GM12878 (cell line): ENCODE data around the gene ESYT2. TPM values are rescaled to one million over a fixed set of nuclear protein-coding genes. Genes with fewer than 3 reads are reported as not detected.

ENCODE experiments used
- ATAC-seq: fragments of 200-7000 bp; cut with Tn5 transposase; 3 replicates; pipeline ENCODE4 v1.9.1; 2020; ENCODE audit warnings: mild to moderate bottlenecking, moderate library complexity
- BruUV-seq: library from RNA; stranded (reverse); fragments of 400-500 nt; replicated peaks from 2 replicates; lab custom pipeline; 2021; lab: Mats Ljungman, UMichigan
- CTCF ChIA-PET: fragments of 300-600 bp; sonication (Branson Sonifier 250); formaldehyde crosslinking; extraction: SDS; loops from one replicate; lab custom pipeline; 2021; ENCODE audit warnings: inconsistent platforms; lab: Yijun Ruan, JAX
- POLR2A ChIA-PET: fragments of 350-600 bp; formaldehyde crosslinking; extraction: SDS; loops from one replicate; lab custom pipeline; 2021; ENCODE audit warnings: inconsistent platforms; lab: Charles Lee
- RAD21 ChIA-PET: fragments of 300-600 bp; sonication (Branson Sonifier 250); formaldehyde crosslinking; loops from one replicate; lab custom pipeline; 2023; ENCODE audit warnings: antibody characterized with exemption; ENCODE audit not compliant: unreplicated experiment; lab: Charles Lee
- SMC1A ChIA-PET: fragments of 300-600 bp; sonication (Branson Sonifier 250); formaldehyde crosslinking; loops from one replicate; lab custom pipeline; 2023; ENCODE audit not compliant: unreplicated experiment, uncharacterized antibody; lab: Charles Lee
- DNase-seq: peaks from one replicate; pipeline ENCODE4 v3.0.0-alpha.2; 2011; ENCODE audit warnings: low read depth, low spot score
- FAIRE-seq: peaks from 3 replicates; lab custom pipeline; 2011; peaks lifted over from hg19 to GRCh38; lab: Jason Lieb, UNC
- H2AFZ ChIP-seq: 2 replicates; pipeline ENCODE4 v1.6.0; 2011; ENCODE audit warnings: low read depth, low read length, control low read depth; ENCODE audit not compliant: control insufficient read depth
- H3K27ac ChIP-seq: 2 replicates; pipeline ENCODE4 v1.5.1; 2011; ENCODE audit warnings: control low read depth; ENCODE audit not compliant: control insufficient read depth, insufficient read depth
- H3K27me3 ChIP-seq, 2 experiments: replicated peaks in 1 of 2; 2 replicates each; pipeline versions ENCODE4 v1.6.0 to v1.6.1; 2011; ENCODE audit warnings: low read length in 1 of 2; ENCODE audit not compliant: control insufficient read depth in 2 of 2, insufficient read depth in 2 of 2
- H3K36me3 ChIP-seq, 2 experiments: 2 replicates each; pipeline ENCODE4 v1.5.1; 2011; ENCODE audit warnings: low read length in 1 of 2; ENCODE audit not compliant: control insufficient read depth in 2 of 2, insufficient read depth in 2 of 2
- H3K4me1 ChIP-seq: 2 replicates; pipeline ENCODE4 v1.6.1; 2011; ENCODE audit warnings: mild to moderate bottlenecking, low read length, moderate library complexity, mixed read lengths; ENCODE audit not compliant: control insufficient read depth, insufficient read depth
- H3K4me2 ChIP-seq: 2 replicates; pipeline ENCODE4 v1.6.0; 2011; ENCODE audit warnings: control low read depth; ENCODE audit not compliant: control insufficient read depth, insufficient read depth
- H3K4me3 ChIP-seq: fragments of 200-600 bp; sonication (generic); 2 replicates; pipeline ENCODE4 v1.5.1; 2016
- H3K79me2 ChIP-seq: 2 replicates; pipeline ENCODE4 v1.6.0; 2011; ENCODE audit warnings: low read length; ENCODE audit not compliant: control insufficient read depth, insufficient read depth
- H3K9ac ChIP-seq: 2 replicates; pipeline ENCODE4 v1.8.0; 2011; ENCODE audit warnings: low read length, control low read depth, mixed read lengths; ENCODE audit not compliant: control insufficient read depth, insufficient read depth
- H3K9me3 ChIP-seq: replicated peaks from 3 replicates; pipeline ENCODE4 v1.5.1; 2011; ENCODE audit warnings: mild to moderate bottlenecking, low read length; ENCODE audit not compliant: control insufficient read depth, insufficient read depth
- H4K20me1 ChIP-seq: 2 replicates; pipeline ENCODE4 v1.6.0; 2011; ENCODE audit not compliant: control insufficient read depth, insufficient read depth
- IKZF1 ChIP-seq: fragments of 450-650 bp; conservative IDR thresholded peaks from 2 replicates; pipeline ENCODE4 v1.6.1; 2017; ENCODE audit warnings: antibody characterized with exemption, mild to moderate bottlenecking
- WGBS: methylation state at CpG from one replicate; pipeline ENCODE4 v1.1.6; 2016; ENCODE audit warnings: low lambda C conversion rate; ENCODE audit not compliant: insufficient replicate concordance, insufficient coverage; ENCODE audit errors: missing lambda C conversion rate; 5-methylcytosine and 5-hydroxymethylcytosine counted together
- in situ Hi-C: fragments of 300-500 bp; cut with MboI; formaldehyde crosslinking; loops from 9 replicates; pipeline ENCODE4 v1.14.3; 2018; ENCODE audit warnings: mixed read lengths
- intact Hi-C: fragments of 100-400 bp; cut with micrococcal nuclease; formaldehyde crosslinking; loops from one replicate; pipeline ENCODE4 v1.14.2; 2022; ENCODE audit not compliant: unreplicated experiment
- polyA plus RNA-seq, 11 experiments: library from polyadenylated mRNA; depleted of rRNA in 4 of 11; unstranded in 6 of 11; stranded (reverse) in 5 of 11; fragments of >200 nt; fragmentation: Nextera tagmentation in 4 of 11; fragmentation: Illumina TruSeq in 1 of 11; extraction: Ambion mirVana in 4 of 11; extraction: Trizol in 1 of 11; gene quantifications; 1 replicate in 1 of 11; 2 replicates in 10 of 11; pipeline versions ENCODE4 v1.2.1 to v1.2.3, GENCODE V29; 2011 to 2016; ENCODE audit warnings: inconsistent platforms in 2 of 11, missing spikeins in 2 of 11, low read depth in 1 of 11
- total RNA-seq, 4 experiments: library from RNA; depleted of rRNA in 3 of 4; stranded (reverse); fragments of >200 nt in 3 of 4; fragmentation: Illumina TruSeq in 1 of 4; extraction: Trizol in 1 of 4; gene quantifications; 2 replicates each; pipeline versions ENCODE4 v1.2.1 to v1.2.3, GENCODE V29; 2013 to 2021
- TF ChIP-seq, protein P1 (sequence below): IDR thresholded peaks from 2 replicates; pipeline ENCODE4 v1.6.1; 2011; ENCODE audit warnings: low read depth, mild to moderate bottlenecking, low read length, moderate library complexity, borderline replicate concordance; ENCODE audit errors: extremely low read depth
- TF ChIP-seq, protein P2 (sequence below): fragments of 450-650 bp; formaldehyde crosslinking; IDR thresholded peaks from 2 replicates; pipeline ENCODE4 v1.4.0; 2022; ENCODE audit warnings: mild to moderate bottlenecking, moderate library complexity

Gene ESYT2
- total and polyA plus RNA-seq, 10 of the 15 experiments (the other 5 are each of a cell fraction or from before 2014, with no cell fraction given) = 1.9 to 44.6 (median 21.4) TPM

DNA sequence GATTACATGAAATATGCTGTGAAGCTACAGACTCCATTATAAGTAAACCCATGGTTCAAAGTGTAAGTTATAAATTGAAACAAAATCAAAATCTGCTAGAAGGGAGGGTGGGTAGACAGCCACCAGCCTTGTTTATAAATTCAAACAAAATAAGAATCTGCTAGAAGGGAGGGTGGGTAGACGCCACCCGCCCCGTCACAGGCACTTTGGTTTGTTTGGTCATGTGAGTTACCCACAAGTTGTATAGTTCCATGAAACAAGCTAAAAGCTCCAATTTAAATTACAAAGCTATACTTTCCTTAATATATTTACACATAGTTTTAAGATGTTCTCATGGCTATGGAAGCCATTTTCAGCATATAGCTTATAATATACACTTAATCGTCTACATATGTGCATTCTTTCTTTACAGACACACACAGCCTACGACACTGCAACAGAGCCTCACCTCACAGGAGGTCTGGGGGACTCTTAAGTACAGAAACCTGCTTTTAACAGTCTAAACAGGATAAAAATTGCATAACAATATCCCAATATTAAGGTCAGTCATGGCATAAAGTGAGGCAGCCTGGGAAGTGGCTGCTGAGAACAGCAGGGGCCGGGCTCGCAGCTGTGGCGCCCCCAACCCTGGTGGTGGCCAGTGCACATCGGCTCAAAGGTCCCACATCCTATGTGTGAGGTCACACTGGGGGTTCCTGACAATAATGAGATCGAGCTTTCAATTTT is 96.7 kb downstream of the ESYT2 start:
- peaks cover 0 to 12% of the 10 kb centered on the region in 2 experiments; a peak in 2 of 4 replicates for H3K36me3 ChIP-seq
- no peak for DNase-seq
- no peaks in the 10 kb centered on the region for H4K20me1 ChIP-seq
- no peaks in the 10 kb centered on the region for H3K27me3 ChIP-seq
- no peak overlapping the region for H3K9ac ChIP-seq
- WGBS = 98% methylated on average over 10 of the region's 10 CpGs
- H3K4me1 ChIP-seq = no peaks in the 10 kb centered on the region
- H3K27ac ChIP-seq = no peak overlapping the region
- POLR2A ChIA-PET = interaction anchor here (0.6 kb wide), 1 partner anchor 18 kb away, joined by 3 read pairs; no protein-coding TSS in a partner anchor
- no peak for ATAC-seq
- no peaks in the 10 kb centered on the region for H3K9me3 ChIP-seq
- SMC1A ChIA-PET = interaction anchor here (0.6 to 1.3 kb wide), 4 partner anchors 35 to 244 kb away, joined by 3 to 4 read pairs (median 3); no protein-coding TSS in a partner anchor
- RAD21 ChIA-PET = interaction anchor here (1.0 kb wide), 1 partner anchor 9 kb away, joined by 3 read pairs; no protein-coding TSS in a partner anchor
- intact Hi-C loops = no loop called here
- H3K79me2 ChIP-seq = no peaks in the 10 kb centered on the region
- no peak for FAIRE-seq
- no peak overlapping the region for H2AFZ ChIP-seq
- BruUV-seq = no TSS peak
- H3K4me3 ChIP-seq = no peak overlapping the region
- CTCF ChIA-PET = interaction anchor here (0.9 to 2.3 kb wide), 2 partner anchors 10 kb away, joined by 3 to 5 read pairs; no protein-coding TSS in a partner anchor
- in situ Hi-C loops = no loop called here
- H3K4me2 ChIP-seq = no peak overlapping the region
- TF ChIP-seq, protein P1, sequence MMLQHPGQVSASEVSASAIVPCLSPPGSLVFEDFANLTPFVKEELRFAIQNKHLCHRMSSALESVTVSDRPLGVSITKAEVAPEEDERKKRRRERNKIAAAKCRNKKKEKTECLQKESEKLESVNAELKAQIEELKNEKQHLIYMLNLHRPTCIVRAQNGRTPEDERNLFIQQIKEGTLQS = no peak
- TF ChIP-seq, protein P2, sequence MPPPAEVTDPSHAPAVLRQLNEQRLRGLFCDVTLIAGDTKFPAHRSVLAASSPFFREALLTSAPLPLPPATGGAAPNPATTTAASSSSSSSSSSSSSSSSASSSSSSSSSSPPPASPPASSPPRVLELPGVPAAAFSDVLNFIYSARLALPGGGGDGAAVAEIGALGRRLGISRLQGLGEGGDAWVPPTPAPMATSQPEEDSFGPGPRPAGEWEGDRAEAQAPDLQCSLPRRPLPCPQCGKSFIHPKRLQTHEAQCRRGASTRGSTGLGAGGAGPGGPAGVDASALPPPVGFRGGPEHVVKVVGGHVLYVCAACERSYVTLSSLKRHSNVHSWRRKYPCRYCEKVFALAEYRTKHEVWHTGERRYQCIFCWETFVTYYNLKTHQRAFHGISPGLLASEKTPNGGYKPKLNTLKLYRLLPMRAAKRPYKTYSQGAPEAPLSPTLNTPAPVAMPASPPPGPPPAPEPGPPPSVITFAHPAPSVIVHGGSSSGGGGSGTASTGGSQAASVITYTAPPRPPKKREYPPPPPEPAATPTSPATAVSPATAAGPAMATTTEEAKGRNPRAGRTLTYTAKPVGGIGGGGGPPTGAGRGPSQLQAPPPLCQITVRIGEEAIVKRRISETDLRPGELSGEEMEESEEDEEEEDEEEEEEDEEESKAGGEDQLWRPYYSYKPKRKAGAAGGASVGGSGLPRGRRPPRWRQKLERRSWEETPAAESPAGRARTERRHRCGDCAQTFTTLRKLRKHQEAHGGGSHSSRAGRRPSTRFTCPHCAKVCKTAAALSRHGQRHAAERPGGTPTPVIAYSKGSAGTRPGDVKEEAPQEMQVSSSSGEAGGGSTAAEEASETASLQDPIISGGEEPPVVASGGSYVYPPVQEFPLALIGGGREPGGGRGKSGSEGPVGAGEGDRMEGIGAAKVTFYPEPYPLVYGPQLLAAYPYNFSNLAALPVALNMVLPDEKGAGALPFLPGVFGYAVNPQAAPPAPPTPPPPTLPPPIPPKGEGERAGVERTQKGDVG (CRISPR knock-in tag) = no peak
- no peak for TF ChIP-seq IKZF1
- TF ChIP-seq, all 136 proteins: peak for 0
